ENCODE measurements around the gene PKNOX2.

Gene PKNOX2

DNA sequence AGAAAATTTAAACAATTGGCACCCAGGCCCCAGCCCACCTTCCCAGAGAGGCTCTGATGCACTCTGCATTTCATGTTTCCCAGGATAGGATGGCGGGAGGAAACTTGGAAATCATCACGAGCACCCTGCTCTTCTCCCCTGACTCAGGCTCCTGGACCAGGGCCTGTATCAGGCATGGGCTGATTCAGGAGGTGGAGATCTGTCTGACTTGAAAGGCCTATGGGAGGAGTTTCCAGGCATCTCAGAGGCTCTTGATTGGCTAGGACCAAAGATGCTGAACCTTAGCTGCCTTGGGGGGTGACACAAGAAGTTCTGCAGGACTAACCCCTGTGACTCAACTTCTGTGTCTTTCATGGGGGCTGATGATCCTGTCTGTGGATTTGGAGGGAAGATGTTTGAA is 106.2 kb downstream of the PKNOX2 start:
- in situ Hi-C loops (cut with HindIII; ENCODE audit: low pct_unique_long_range_greater_than_20kb, low sequenced_read_pairs): no loop called here
- TF ChIP-seq JUND (IDR thresholded peaks at IDR 0.05; ENCODE audit: low read depth): no peak
- DNase-seq (ENCODE audit: low read depth in 1 of 2, low spot score in 1 of 2): no peak

DNA sequence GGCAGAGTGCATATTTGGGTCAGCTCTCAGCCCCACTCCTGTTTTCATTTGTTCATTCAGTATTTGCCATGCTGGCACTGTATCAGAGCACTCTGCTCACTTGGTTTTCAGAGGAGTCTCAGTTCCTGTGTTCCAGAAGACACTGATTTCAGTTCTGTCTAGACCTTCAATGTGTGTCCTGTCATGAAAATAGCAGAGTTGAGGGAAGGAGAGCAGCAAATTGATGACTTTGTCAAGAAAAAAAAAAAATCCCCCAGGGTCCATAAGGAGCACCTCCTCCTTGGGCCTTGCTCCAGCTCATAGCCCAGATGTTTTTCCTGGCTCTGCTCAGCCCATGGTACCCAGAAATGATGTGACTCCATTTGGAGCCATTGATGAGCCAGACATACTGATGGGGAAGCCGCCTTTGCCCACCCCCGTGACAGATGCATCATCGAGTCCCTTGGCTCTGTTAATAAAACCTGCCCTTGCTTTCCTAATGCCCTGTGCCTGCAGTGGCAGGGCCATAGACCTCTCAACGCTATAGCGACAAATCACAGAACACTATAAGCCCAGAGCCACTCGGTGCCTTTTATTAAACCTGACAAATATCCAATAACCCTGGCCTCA is 107.0 kb downstream of the PKNOX2 start:
- TF ChIP-seq JUND (IDR thresholded peaks at IDR 0.05; ENCODE audit: low read depth): no peak
- no peak for DNase-seq (ENCODE audit: low read depth in 1 of 2, low spot score in 1 of 2)
- in situ Hi-C loops (cut with HindIII; ENCODE audit: low pct_unique_long_range_greater_than_20kb, low sequenced_read_pairs): no loop called here

DNA sequence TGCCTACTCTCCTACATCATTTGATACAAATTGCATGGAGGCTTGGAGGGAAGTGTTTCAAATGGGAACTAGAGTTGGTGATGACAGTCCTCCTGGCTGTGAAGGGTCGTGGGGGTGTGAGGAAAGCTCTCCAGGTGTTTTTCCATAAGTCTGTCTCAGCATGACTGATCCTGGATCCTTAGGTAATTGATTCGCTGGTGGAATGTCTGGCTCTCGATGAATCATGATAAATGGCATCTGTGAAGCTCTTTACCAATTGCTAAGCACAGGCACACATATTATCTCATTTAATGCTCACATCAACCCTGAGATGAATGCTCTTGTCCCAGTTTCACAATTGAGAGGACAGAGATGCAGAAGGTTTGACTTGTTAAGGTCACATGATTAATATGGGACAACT is 107.5 kb downstream of the PKNOX2 start:
- in situ Hi-C loops (cut with HindIII; ENCODE audit: low pct_unique_long_range_greater_than_20kb, low sequenced_read_pairs): no loop called here
- no peak for TF ChIP-seq JUND (IDR thresholded peaks at IDR 0.05; ENCODE audit: low read depth)
- DNase-seq (ENCODE audit: low read depth in 1 of 2, low spot score in 1 of 2): no peak

DNA sequence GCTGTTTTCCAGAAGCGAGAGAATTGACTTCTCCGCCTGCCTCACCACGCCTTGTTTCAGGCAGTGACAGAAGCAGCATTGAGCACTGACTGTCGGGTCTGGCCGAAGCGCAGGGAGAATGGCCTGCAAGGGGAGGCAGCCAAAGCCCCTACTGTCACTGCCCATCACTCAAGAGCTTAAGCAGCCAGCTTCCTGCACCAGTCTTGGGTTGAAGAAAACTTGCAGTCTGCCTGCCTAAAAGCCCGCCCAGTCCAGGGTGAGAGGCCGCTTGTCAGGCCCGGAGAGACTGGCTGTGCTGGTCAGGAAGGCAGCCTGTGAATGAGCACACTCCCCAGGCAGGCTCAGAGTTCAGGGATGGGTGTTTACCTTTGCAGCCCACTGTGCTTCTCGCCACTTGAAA is 108.3 kb downstream of the PKNOX2 start:
- no peak for TF ChIP-seq JUND (IDR thresholded peaks at IDR 0.05; ENCODE audit: low read depth)
- in situ Hi-C loops (cut with HindIII; ENCODE audit: low pct_unique_long_range_greater_than_20kb, low sequenced_read_pairs): no loop called here
- no peak for DNase-seq (ENCODE audit: low read depth in 1 of 2, low spot score in 1 of 2)

DNA sequence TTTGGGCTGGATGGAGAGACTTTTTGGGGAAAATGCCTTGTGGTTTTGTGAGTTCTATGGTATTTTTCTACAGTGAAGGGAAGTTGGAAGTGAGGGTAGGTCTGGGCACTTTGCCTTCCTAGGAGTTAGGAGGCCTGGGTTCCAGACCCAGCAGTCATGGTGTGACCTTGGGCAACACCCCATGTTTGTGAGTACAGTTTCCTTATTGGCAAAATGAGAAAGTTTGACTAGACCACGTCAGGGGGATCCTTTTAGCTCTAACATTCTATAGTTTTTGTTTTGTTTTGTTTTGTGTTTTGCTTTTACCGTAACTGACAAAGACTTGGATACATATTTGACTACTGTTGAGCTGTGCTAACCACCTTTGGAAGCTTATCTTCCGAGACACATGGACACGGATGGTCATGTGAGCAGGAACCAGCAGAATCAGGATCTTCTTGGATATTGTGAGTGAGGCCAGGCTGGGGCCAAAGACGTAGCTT is 109.0 kb downstream of the PKNOX2 start:
- in situ Hi-C loops (cut with HindIII; ENCODE audit: low pct_unique_long_range_greater_than_20kb, low sequenced_read_pairs): no loop called here
- no peak for TF ChIP-seq JUND (IDR thresholded peaks at IDR 0.05; ENCODE audit: low read depth)
- no peak for DNase-seq (ENCODE audit: low read depth in 1 of 2, low spot score in 1 of 2)

DNA sequence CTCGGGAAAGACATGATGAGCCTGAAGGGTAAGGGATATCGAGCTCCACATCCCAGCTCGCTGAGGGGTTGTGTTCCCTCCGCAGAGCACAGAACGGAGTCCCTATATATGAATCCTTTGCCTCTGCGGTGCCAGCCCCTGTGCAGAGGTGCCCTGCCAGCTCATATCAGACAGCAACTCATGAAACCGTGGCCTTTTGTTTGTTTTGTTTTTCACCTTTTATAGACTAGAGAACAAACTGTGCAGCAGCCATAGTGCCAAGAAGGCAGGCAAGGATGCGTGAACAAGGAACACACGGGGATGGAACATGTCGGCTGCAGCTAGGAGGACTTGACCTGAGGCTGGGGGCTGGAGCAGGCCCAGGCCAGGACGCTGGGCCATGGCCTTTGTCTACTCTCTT is 109.8 kb downstream of the PKNOX2 start:
- in situ Hi-C loops (cut with HindIII; ENCODE audit: low pct_unique_long_range_greater_than_20kb, low sequenced_read_pairs): no loop called here
- TF ChIP-seq JUND (IDR thresholded peaks at IDR 0.05; ENCODE audit: low read depth): no peak
- no peak for DNase-seq (ENCODE audit: low read depth in 1 of 2, low spot score in 1 of 2)

DNA sequence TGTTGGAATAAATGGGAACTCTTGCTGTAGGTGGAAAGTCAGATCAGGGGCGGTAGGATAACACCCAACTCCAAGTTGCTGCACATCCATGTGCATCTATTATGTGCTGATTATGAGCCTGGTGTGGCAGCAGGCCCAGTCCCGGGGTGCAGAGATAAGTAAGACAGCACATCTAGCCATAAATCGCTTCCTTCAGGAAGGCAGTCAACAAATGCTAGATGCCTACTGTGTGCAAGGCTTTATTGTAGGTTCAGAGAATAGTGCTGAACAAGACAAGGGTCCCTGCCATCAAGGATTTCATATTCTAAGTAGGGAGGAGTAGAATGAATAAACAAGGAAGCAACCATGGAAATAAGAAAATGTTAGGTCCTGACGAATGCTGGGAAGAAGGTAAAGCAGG is 110.2 kb downstream of the PKNOX2 start:
- TF ChIP-seq JUND (IDR thresholded peaks at IDR 0.05; ENCODE audit: low read depth): no peak
- in situ Hi-C loops (cut with HindIII; ENCODE audit: low pct_unique_long_range_greater_than_20kb, low sequenced_read_pairs): no loop called here
- no peak for DNase-seq (ENCODE audit: low read depth in 1 of 2, low spot score in 1 of 2)

DNA sequence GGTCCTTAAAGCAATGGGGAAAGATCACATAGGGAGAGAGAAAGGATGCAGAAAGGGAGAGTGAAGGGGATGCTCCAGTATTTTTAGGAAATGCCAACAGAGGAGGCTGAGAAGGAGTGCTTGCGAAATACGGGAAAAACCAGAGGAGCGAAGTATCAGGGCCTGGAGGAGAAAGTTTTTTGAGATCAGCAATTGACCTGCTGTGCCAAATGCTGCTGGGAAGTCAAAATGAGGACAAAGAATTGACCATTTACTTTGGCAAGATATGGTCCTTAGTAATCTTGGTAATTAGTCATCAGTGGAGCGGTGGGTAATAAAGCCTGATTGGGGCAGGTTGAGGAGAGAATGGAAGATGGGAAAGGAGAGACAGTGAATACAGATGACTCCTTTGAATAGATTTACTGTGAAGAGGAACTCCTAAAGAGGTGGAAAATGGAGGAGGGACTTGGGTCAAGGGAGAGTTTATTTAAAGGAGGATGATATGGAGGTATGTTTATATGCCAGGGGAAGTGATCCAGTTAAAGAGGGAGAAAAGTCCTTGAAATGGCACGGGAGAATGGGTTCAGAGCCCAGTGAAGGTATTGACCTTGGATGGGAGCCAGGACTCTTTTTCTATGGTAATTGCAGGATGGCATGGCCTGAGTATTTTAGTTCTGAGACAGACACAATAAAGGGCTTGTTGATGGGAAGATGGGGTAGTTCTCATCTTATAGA is 111.5 kb downstream of the PKNOX2 start:
- DNase-seq (ENCODE audit: low read depth in 1 of 2, low spot score in 1 of 2): peak in 1 of 2 experiments; percentile 58
- TF ChIP-seq JUND (IDR thresholded peaks at IDR 0.05; ENCODE audit: low read depth): no peak
- in situ Hi-C loops (cut with HindIII; ENCODE audit: low pct_unique_long_range_greater_than_20kb, low sequenced_read_pairs): no loop called here

DNA sequence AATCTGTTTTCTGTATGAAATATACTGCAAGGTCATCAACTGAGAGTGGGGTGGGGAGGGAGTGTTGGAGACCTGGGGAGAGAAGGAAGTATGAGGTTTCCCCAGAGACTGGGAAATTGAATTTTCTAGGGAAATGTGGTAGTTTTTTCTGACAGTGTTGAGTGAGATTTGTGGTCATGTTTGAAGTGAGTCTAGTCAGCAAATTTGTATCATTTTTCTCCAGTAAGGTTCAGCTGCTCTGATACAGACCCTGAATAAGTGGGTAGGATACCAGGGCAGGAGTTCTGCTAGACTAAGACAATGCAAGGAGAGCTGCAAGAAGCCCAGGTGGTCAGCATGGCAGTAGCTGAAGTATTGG is 112.0 kb downstream of the PKNOX2 start:
- no peak for DNase-seq (ENCODE audit: low read depth in 1 of 2, low spot score in 1 of 2)
- TF ChIP-seq JUND (IDR thresholded peaks at IDR 0.05; ENCODE audit: low read depth): no peak
- in situ Hi-C loops (cut with HindIII; ENCODE audit: low pct_unique_long_range_greater_than_20kb, low sequenced_read_pairs): no loop called here

DNA sequence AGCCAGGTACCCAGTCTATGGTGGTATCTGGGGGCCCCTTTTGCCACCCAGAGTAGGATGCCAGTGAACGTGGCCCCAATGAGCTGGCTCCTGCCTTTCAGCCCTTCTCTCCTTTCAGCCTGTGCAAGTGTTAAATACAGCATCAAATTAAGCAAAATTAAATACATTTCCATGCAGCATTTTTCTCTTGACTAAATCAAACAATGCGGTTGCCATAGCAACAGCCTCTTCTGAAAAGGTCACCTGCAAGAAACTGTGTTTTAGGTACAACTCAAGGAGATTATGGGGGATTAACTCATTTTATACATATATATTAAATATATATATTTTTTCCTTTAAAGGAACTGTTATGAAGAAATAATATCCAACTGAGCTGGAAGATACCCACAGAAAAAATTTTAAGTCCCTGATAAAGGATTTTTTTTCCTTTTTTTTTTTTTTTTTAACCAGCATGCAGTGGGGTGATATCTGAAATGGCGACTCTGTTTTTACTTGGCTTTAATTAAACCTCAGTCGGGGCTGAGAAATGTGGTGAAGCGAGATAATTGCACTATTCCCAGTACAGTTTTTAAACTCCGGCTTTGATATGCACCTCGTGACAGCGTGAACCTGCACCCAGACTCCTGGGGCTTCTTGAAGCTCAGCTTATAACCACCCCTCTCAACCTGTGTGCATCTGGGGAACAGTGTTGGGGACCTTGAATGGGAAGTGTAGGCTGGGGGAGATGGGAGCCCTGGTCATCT is 115.3 kb downstream of the PKNOX2 start:
- in situ Hi-C loops (cut with HindIII; ENCODE audit: low pct_unique_long_range_greater_than_20kb, low sequenced_read_pairs): no loop called here
- no peak for TF ChIP-seq JUND (IDR thresholded peaks at IDR 0.05; ENCODE audit: low read depth)
- DNase-seq (ENCODE audit: low read depth in 1 of 2, low spot score in 1 of 2): no peak

DNA sequence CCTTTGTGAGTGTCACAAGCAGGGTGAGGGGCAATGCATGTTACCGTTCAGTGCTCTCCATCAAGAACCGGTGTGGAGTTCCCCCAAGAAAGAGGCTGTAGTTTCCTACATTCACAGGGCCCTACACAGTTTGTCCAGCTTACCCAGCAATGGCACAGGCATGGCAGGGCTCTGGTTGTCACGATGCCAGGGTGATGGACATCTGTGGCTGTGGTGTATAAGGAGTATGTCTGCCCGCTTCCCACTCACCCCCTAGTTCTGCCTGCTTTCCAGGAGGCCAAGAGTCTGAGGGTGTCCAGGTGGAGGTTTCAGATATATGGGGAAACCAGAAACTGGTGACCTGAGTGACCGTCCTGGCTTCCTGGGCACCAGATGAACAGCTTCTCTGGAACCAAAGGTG is 116.1 kb downstream of the PKNOX2 start:
- in situ Hi-C loops (cut with HindIII; ENCODE audit: low pct_unique_long_range_greater_than_20kb, low sequenced_read_pairs): no loop called here

DNA sequence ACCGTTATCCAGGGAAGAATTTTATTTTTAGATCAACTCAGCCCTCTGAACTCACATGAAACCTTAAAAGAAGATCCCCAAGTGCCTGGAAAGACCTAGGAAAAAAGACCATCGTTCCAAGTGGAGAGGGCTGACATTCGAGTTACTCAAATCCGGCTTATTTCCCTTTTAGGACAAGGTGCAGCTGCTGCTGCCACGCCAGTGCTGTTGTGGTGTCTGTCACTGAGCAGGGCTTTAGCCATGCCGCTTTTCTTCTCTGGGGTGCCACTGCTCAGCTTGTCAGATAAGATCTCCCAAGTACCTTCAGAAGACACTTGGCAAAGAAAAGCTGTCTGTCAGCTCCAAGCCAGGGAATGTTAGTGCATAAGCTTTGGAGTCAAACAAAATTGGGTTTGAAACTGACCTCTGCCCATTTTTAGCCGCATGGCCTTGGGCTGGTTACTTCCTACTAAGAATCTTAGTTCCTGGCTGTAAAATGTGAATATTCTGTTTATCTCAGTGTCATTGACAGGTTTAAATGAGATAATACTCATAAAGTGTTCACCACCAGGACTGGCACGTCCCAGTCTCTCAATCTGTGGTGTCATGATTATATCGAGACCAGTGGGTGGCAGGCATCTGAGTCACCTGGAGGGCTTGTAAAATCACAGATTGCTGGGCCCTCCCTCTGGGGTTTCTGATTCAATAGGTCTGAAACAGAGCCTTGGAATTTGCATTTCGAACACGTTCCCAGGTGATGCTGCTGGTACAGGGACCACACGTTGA is 117.5 kb downstream of the PKNOX2 start:
- TF ChIP-seq JUND (IDR thresholded peaks at IDR 0.05; ENCODE audit: low read depth): no peak
- peak in 1 of 2 experiments; percentile 43 for DNase-seq (ENCODE audit: low read depth in 1 of 2, low spot score in 1 of 2)
- in situ Hi-C loops (cut with HindIII; ENCODE audit: low pct_unique_long_range_greater_than_20kb, low sequenced_read_pairs): no loop called here

More for the DNA sequence above, 116.1 kb downstream of the PKNOX2 start:
- DNase-seq (ENCODE audit: low read depth in 1 of 2, low spot score in 1 of 2): no peak
- TF ChIP-seq JUND (IDR thresholded peaks at IDR 0.05; ENCODE audit: low read depth): no peak

DNA sequence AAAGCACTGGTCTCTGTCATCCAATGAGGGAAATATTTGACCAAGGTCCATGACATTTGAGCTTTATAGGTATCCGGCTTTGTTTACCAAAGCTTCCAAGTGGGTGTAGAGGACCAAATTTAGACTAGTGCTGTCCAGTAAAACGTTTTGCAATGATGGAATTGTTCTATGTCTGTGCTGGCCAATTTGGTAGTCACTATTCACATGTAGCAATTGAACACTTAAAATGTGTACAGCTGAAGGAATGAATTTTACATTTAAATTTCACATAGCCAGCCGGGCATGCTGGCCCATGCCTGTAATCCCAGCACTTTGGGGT is 118.0 kb downstream of the PKNOX2 start:
- no peak for TF ChIP-seq JUND (IDR thresholded peaks at IDR 0.05; ENCODE audit: low read depth)
- in situ Hi-C loops (cut with HindIII; ENCODE audit: low pct_unique_long_range_greater_than_20kb, low sequenced_read_pairs): no loop called here
- DNase-seq (ENCODE audit: low read depth in 1 of 2, low spot score in 1 of 2): no peak
